ENCODE results near the gene OR2T27. TPM values are rescaled to one million over a fixed set of nuclear protein-coding genes. Genes with fewer than 3 reads are reported as not detected.

The OR2T27 gene
- total RNA-seq, 1 experiment from 2014 or later: not detected

GRCh38 chr1:248621770-248622169, 33.6 kb downstream of the OR2T27 start (continued):
- no peak for TF ChIP-seq REST (IDR thresholded peaks at IDR 0.05; ENCODE audit: low read depth)
- no peak for TF ChIP-seq FOSL1 (IDR thresholded peaks at IDR 0.05; ENCODE audit: low read depth)
- TF ChIP-seq POLR2A (IDR thresholded peaks at IDR 0.05; ENCODE audit: borderline replicate concordance, extremely low read depth, insufficient read depth, insufficient read length): no peak
- no peak for TF ChIP-seq ZFX (IDR thresholded peaks at IDR 0.05)
- TF ChIP-seq CEBPB (IDR thresholded peaks at IDR 0.05; ENCODE audit: low read depth): no peak
- TF ChIP-seq CTCF (IDR thresholded peaks at IDR 0.05 in 2 of 3, conservative IDR thresholded peaks at IDR 0.05 in 1 of 3; ENCODE audit: borderline replicate concordance in 1 of 3, insufficient read depth in 1 of 3, low read depth in 2 of 3, low read length in 2 of 3): no peak
- TF ChIP-seq EZH2phosphoT487 (IDR thresholded peaks at IDR 0.05; ENCODE audit: borderline replicate concordance): no peak

- intact Hi-C loops (cut with micrococcal nuclease): no loop called here
- CTCF ChIA-PET: no interaction called here
- no peak overlapping the region for H3K9ac ChIP-seq (ENCODE audit: low read length)
- no peak overlapping the region for H3K27ac ChIP-seq (ENCODE audit: low read depth, low read length)
- RAD21 ChIA-PET (ENCODE audit: low non-redundant PET in 1 of 2, low total read pairs in 2 of 2, uncharacterized antibody in 2 of 2, unreplicated experiment in 2 of 2): no interaction called here
- no peaks in the 10 kb centered on the region for H3K9me2 ChIP-seq (ENCODE audit: insufficient read depth)
- peak; percentile 70 for ATAC-seq
- H3K4me2 ChIP-seq (ENCODE audit: low read length): no peak overlapping the region
- no peaks in the 10 kb centered on the region for H3K4me1 ChIP-seq (ENCODE audit: control insufficient read depth in 1 of 2, insufficient read depth in 2 of 2, low read length in 2 of 2)
- H3K4me3 ChIP-seq (replicated peaks in 1 of 2; ENCODE audit: low read depth in 1 of 2, low read length in 2 of 2): no peak overlapping the region
- POLR2A ChIA-PET: no interaction called here
- no peaks in the 10 kb centered on the region for H3K27me3 ChIP-seq (ENCODE audit: insufficient read depth, low read length)
- no peaks in the 10 kb centered on the region for H4K20me1 ChIP-seq (ENCODE audit: insufficient read depth)
- H2AFZ ChIP-seq (ENCODE audit: low read depth, low read length, poor library complexity, severe bottlenecking): no peak overlapping the region
- no peaks in the 10 kb centered on the region for H3K36me3 ChIP-seq (ENCODE audit: control insufficient read depth in 1 of 2, insufficient read depth in 2 of 2, low read length in 2 of 2)
- no peaks in the 10 kb centered on the region for H3K79me2 ChIP-seq (ENCODE audit: insufficient read depth, low read length)
- no peaks in the 10 kb centered on the region for H3K9me3 ChIP-seq (ENCODE audit: control insufficient read depth in 1 of 2, insufficient read depth in 1 of 2, low read depth in 1 of 2, low read length in 2 of 2)
- TF ChIP-seq ELF1 (IDR thresholded peaks at IDR 0.05; ENCODE audit: borderline replicate concordance, low read depth) (no peak), CEBPB (IDR thresholded peaks at IDR 0.05; ENCODE audit: low read depth) (no peak), ATF3 (IDR thresholded peaks at IDR 0.05) (no peak), CTCF (IDR thresholded peaks at IDR 0.05 in 2 of 3, conservative IDR thresholded peaks at IDR 0.05 in 1 of 3; ENCODE audit: borderline replicate concordance in 1 of 3, insufficient read depth in 1 of 3, low read depth in 2 of 3, low read length in 2 of 3) (peak; percentile 40 to 75 (median 63); a peak in 5 of 6 replicates), FOSL1 (IDR thresholded peaks at IDR 0.05; ENCODE audit: low read depth) (no peak), CBX3 (IDR thresholded peaks at IDR 0.05; ENCODE audit: low read depth) (no peak), ZFX (IDR thresholded peaks at IDR 0.05) (no peak), RAD21 (IDR thresholded peaks at IDR 0.05; ENCODE audit: low read depth) (peak; percentile 59)
- BruUV-seq (replicated peaks): no TSS peak
- DNase-seq (ENCODE audit: low read depth, low spot score): peak; percentile 21
Observed at GRCh38 chr1:248618878-248619277, 36.5 kb downstream of the OR2T27 start.

Measured in HCT116 (cell line).